NCI-H226 (cell line): ENCODE measurements around the gene APOE.
"Not testable (repeated sequence)": the region's sequence is repeated elsewhere in the genome, so short reads cannot be mapped to it uniquely, and the experiment has no call there.

ENCODE experiments used
- DNase-seq: peaks from one replicate; pipeline ENCODE4 v3.0.0-alpha.2; 2015

The APOE gene

DNA sequence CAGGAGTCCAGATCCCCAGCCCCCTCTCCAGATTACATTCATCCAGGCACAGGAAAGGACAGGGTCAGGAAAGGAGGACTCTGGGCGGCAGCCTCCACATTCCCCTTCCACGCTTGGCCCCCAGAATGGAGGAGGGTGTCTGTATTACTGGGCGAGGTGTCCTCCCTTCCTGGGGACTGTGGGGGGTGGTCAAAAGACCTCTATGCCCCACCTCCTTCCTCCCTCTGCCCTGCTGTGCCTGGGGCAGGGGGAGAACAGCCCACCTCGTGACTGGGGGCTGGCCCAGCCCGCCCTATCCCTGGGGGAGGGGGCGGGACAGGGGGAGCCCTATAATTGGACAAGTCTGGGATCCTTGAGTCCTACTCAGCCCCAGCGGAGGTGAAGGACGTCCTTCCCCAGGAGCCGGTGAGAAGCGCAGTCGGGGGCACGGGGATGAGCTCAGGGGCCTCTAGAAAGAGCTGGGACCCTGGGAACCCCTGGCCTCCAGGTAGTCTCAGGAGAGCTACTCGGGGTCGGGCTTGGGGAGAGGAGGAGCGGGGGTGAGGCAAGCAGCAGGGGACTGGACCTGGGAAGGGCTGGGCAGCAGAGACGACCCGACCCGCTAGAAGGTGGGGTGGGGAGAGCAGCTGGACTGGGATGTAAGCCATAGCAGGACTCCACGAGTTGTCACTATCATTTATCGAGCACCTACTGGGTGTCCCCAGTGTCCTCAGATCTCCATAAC is at the start of gene APOE:
APOE (plus strand) TSS at position 360 of the 724 bp plus-strand sequence. CDS start 829 bp downstream, outside the sequence.
- DNase-seq: no peak

DNA sequence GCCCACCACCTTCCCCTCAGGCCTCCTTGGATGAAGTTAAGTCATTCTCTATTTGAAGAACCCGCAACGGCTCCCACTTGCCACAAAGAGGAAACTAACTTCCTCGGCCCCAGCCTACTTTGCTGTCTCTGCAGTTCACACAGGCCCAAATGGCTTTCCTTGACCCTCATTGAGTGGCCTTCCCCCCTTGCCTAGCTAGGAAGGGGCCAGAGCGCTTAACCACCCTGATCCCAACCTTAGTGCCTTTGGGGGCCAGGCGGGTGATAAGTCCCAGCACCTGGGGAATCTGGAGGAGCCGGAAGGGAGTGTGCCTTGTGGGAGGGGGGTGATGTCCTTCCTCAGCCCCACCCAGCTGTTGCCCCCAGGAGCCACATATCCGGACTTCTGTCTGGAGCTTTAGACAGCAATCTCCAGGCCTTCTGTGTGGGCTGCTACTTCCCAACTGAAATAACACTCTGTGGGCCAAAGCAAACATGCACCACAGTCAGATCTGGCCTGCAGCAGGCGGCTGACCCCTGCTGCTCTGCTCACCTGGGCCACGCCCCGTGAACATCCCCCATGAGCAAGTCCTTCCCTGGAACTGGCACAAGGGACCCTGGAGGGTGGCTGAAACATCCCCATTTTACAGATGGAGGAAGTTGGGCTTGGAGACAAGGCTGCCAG is 49.0 kb upstream of the APOE start:
- DNase-seq: no peak

DNA sequence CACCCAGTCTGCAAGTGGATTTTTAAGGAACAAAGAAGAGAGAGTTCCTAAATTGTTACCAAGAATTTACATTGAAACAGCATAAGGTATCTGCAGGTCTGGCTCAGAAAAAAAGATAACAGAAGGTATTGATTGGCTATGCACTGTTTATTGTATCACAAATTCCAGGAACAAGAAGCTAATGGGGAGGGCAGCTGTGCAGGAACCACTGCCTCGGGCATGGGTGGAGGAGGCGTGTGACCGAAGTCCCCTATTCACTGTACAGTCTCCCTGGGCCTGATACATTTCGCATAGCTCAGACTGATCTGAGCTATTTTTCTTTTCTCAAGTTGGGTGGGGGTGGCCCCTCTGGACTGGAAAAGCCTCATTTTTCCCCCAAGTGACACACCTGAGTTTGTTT is 47.8 kb upstream of the APOE start:
- DNase-seq: no peak

DNA sequence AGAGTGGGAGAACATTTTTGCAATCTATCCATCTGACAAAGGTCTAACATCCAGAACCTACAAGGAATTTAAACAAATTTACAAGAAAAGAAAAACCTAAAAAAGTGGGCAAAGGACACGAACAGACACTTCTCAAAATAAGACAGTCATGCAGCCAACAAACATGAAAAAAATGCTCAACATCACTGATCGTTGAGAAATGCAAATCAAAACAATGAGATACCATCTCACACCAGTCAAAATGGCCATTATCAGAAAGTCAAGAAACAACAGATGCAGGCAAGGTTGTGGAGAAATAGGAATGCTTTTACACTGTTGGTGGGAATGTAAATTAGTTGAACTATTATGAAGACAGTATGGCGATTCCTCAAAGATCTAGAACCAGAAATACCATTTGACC is 44.0 kb upstream of the APOE start:
- DNase-seq: not testable (repeated sequence)

DNA sequence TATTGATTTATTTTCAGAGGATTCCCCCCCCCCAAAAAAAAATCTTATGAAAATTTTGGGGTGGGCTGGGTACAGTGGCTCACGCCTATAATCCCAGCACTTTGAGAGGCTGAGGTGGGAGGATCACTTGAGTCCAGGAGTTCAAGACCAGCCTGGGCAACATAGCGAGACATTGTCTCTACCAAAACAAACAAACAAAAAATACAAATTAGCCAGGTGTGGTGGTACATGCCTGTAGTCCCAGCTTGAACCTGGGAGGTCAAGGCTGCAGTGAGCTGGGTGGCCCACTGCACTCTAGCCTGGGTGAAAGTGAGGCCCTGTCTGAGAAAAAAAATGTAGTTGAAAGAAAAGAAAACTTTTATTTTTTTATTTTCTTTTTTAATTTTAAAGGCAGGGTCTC is 41.6 kb upstream of the APOE start:
- DNase-seq: no peak

DNA sequence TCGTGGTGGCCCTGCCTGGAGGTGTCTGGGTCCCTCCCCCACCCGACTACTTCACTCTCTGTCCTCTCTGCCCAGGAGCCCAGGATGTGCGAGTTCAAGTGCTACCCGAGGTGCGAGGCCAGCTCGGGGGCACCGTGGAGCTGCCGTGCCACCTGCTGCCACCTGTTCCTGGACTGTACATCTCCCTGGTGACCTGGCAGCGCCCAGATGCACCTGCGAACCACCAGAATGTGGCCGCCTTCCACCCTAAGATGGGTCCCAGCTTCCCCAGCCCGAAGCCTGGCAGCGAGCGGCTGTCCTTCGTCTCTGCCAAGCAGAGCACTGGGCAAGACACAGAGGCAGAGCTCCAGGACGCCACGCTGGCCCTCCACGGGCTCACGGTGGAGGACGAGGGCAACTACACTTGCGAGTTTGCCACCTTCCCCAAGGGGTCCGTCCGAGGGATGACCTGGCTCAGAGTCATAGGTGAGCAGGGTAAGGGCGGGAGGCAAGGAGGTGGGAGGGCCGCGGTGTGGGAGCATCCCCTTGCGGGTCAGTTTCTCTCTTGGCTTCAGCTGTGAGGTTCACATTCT is 40.3 kb upstream of the APOE start:
- no peak for DNase-seq

DNA sequence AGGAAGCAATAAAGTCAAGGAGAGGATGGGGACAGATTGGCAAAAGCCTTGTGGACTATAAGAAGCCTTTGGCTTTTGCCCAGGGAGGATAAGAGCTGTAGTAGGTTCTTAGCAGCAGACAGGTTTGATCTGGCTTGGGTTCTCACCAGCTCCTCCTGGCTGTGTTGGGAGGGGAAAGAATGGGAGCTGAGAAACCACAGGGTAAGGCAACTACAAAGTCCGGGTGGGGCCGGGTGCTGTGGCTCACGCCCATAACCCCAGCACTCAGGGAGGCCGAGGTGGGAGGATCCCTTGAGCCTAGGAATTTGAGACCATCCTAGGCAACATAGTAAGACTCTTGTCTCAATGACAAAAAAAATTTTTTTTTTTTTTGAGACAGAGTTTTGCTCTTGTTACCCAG is 38.9 kb upstream of the APOE start:
- DNase-seq: no peak

DNA sequence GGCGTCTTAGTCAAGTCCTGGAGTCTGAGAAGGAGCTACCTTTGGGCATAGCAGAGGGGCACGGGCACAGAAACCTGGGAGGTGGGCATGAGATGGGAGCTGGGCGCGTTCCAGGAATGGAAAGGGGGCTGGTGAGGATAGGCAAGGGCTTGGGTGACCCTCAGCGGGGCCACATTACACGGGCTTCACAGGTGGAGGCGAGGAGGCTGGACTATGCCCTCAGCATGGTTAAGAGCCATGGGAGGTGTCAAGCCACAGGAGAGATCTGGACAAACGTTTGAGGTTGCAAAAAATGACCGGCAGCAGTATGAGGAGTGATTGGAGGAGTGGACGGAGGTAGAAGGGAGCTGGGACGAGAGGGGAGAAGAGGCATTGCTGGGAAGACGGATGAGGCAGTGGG is 38.0 kb upstream of the APOE start:
- DNase-seq: no peak

DNA sequence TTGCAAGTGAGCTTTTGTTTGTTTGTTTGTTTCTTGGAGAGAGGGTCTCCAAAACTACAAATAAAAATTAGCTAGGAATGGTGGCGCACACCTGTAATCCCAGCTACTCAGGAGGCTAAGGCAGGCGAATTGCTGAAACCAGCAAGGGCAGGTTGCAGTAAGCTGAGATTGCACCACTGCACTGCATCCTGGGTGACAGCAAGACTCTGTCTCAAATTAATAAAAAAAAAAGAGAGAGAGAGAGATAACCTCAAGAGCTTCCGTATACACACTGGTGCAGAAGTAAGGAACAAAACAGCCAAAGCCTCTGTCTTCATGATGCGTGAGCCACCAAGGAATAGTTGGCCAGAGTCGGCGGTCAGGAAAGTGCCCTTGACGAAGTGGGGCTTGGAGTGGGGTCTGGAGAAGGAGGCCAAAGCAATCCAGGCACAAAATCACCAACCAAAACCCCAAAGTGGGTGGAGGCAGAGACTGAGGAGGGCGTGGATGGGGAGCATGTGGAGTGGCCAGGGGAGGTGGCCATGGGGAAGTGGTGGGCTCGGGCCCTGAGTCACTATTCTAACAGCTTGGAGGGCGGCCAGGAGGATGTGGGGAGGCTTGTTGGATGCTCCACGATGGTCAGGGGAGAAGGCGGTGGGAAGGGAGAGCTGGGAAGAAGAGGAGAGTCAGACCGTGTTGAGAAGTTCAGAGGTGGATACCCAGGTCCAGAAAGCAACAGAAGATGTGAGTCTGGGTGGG is 35.7 kb upstream of the APOE start:
- peak; percentile 44 for DNase-seq

DNA sequence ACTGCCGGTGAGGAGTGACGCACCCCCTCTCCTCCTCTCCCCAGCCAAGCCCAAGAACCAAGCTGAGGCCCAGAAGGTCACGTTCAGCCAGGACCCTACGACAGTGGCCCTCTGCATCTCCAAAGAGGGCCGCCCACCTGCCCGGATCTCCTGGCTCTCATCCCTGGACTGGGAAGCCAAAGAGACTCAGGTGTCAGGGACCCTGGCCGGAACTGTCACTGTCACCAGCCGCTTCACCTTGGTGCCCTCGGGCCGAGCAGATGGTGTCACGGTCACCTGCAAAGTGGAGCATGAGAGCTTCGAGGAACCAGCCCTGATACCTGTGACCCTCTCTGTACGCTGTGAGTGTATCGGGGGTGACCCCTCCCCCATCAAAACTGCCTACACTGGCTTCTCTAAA is 33.8 kb upstream of the APOE start:
- DNase-seq: no peak

DNA sequence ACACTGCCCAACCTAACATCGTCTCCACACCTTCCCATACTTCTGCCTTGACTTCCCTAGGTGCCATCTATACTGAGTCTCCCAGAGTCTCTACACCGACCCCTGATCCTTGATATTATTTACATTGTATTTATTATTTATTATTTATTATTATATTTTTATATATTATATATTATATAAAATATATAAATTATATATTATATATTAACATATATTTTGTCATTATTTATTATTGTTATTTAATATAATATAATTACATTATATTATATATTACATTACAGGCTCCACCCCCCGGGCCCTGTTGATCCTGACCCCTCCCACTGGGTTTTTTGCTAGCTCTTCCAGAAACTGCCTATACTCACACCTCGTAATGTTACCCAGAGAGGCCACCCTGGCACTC is 32.9 kb upstream of the APOE start:
- DNase-seq: no peak

DNA sequence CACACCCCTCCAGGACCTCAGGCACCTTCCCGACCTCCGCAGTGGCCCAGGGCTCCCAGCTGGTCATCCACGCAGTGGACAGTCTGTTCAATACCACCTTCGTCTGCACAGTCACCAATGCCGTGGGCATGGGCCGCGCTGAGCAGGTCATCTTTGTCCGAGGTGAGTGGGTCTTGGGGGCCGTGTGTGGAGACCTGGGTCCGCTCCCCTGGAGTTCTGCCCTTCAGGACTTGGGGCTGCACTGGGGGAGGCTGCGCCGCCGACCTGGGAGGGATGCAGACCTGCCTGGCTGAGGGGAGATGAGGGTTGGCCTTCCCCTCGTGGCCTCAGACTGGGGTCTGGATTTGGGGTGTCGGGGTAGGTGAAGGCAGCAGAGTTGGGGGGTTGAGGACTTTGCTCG is 31.3 kb upstream of the APOE start:
- DNase-seq: no peak

DNA sequence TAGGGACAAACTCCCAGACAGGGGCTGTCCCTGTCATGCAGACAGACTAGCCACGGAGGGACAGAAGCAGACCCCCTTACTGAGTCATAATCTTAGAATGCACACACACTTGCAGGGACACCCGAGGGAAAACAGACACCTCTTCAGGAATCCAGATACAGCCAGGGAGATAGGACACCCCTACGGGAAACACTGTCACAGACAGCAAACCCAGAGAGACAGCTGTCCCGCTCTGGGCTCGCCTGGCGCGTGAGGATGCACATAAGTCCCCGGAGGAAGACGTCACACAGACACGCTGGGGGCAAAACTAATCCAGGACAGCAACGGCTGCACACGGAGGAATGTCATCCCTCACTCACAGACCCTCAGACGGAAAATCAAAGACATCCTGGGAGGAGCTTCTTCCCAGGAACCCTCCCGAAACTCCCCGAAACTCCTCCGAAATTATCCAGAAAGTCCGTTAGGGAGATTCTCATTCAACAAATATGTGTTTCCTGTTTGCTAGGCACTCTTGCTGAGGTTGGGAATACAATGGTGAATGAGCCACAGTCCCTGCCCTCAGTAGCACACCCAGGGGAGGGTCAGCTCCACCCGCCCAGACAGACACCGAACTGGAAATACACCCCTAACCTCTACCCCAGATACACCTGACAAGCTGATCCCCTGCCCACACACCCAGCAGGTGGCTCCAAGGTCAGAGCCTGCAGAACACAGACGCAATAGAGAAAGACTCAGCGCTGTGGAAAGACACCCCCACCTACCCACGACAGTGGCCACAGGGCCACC is 29.7 kb upstream of the APOE start:
- peak; percentile 7 for DNase-seq

DNA sequence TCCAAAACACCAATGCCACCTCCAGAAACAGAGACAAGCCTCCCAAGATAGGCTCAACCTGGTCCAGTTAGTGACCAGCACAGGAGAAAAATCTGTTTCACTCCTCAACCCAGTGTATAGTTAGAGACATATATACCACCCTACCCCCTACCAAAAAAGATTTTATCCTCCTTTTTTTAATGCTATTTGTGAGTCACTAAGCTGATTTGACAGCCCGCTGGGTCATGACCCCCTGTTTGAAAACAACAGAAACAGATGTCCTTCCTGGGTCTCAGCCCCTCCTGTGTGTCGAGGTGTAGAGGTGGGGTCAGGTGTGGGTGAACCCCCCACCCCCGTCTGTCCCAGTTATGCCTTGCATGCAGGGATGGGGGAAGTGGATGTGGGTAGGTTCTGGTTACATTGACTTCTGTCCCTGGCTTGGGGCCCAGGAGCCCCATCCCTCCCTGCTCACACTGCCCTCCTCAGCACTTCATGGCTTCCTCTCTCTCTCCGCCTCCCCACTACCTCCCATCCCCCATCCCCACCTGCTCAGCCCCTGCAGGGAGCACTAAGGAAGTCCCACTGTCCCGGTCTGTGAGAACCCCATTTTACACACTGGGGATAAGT is 28.6 kb upstream of the APOE start:
- DNase-seq: no peak

DNA sequence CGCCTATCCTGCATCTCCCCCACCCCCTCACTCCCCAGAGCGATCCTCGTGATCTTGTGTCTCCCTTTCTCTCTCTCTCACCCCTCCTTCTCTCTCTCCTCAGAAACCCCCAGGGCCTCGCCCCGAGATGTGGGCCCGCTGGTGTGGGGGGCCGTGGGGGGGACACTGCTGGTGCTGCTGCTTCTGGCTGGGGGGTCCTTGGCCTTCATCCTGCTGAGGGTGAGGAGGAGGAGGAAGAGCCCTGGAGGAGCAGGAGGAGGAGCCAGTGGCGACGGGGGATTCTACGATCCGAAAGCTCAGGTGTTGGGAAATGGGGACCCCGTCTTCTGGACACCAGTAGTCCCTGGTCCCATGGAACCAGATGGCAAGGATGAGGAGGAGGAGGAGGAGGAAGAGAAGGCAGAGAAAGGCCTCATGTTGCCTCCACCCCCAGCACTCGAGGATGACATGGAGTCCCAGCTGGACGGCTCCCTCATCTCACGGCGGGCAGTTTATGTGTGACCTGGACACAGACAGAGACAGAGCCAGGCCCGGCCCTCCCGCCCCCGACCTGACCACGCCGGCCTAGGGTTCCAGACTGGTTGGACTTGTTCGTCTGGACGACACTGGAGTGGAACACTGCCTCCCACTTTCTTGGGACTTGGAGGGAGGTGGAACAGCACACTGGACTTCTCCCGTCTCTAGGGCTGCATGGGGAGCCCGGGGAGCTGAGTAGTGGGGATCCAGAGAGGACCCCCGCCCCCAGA is 27.3 kb upstream of the APOE start:
- DNase-seq: no peak

DNA sequence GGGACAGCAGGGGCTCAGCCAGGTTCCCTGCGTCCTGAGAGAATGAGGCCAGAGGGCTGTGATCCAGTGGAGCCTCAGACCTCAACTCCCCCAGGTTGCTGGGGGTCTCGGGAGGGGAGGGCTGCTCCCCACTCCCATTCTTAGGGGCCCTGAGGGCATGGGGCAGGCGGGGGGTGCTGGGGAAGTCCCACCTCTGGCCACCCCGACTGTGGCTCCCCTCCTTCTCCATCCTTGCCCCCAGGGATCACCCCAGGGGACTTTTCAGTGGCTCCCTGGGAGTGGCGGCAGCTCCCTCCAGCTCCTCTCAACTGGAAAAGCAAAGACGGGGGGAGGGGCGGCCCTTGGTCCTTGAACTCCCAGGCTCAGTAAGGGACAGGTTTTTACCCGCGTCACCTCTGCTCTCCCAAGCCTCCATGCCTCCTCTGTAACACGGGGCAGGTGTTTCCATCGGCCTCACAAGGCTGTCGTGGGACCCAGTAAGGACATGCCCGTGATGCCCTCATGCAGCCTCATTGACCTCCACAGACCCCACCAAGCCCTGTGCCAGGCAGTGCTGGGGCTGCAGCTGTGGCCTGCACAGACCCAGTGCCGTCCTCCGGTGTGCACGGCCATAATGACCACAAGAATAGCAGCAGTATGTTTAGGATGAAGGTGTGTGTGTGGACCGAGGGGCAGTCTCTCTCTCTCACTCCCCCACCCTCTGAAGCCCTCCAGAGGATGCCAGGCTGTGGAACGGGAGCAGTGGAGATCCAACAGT is 26.1 kb upstream of the APOE start:
- no peak for DNase-seq

DNA sequence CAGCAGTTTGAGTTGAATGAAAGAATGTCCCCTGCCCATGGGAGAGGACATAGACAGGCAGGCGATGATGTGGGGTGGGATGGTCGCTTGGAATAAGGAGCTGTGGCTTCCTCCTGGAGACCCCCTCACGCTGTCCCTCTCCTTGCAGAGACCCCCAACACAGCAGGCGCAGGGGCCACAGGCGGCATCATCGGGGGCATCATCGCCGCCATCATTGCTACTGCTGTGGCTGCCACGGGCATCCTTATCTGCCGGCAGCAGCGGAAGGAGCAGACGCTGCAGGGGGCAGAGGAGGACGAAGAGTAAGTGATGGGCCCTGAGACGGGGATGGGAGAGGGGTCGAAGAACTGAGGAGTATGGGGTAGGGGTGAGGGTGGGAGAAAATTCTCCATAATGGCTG is 23.5 kb upstream of the APOE start:
- DNase-seq: no peak

DNA sequence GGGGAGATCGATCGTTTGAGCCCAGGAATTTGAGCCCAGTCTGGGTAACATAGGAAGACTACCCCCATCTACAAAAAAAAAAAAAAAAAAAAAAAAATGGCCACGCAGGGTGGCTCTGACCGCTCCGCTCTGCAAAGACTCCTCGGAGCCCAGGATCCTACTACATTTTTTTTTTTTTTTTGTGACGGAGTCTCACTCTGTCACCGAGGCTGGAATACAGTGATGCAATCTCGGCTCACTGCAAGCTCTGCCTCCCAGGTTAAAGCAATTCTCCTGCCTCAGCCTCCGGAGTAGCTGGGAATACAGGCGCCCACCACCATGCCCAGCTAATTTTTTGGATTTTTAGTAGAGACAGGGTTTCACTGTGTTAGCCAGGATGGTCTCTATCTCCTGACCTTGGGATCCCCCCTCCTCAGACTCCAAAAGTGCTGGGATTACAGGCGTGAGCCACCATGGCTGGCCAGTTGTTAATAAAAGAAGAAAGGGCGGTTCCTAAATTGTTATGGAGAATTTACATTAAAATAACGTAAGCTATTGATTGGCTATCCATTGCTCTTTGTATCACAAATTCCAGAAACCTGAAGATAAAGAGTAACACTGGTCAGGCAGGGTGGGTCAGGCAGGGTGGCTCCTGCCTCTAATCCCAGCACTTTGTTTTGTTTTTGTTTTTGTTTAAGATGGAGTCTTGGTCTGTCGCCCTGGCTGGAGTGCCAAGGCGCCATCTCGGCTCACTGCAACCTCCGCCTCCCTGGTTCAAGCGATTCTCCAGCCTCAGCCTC is 22.8 kb upstream of the APOE start:
- DNase-seq: not testable (repeated sequence)

DNA sequence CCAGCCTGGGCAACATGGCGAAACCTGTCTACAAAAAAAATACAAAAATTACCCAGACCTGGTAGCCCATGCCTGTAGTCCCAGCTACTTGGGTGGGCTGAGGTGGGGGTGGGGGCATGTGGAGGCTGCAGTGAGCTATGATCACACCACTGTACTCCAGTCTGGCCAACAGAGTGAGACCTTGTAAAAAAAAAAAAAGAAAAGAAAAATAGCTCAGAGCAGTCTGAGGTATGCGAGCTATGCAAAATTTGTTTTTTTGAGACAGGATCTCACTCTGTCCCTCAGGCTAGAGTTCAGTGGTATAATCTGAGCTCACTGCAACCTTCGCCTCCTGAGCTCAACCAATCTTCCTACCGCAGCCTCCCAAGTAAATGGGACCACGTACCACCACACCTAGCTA is 21.7 kb upstream of the APOE start:
- no peak for DNase-seq

DNA sequence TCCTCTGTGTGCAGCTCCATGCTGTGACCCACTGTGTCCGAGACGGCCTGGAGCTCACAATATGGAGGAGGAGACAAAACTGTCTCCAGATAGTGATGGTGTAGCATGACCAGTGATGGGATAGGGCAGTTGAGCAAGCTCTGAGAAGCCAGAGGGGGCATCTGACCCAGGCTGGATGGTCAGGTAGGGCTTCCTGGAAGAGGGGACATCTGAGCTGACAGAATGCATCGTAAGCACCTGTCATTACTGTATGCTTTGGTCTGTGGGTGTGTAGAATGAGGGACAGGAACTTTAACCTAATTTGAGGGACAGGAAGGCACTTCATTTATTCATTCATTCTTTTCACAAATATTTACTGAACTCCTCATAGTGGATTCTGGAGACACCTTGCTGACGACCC is 21.0 kb upstream of the APOE start:
- DNase-seq: no peak
